ENCODE data around the gene SLC39A3.

The SLC39A3 gene

DNA sequence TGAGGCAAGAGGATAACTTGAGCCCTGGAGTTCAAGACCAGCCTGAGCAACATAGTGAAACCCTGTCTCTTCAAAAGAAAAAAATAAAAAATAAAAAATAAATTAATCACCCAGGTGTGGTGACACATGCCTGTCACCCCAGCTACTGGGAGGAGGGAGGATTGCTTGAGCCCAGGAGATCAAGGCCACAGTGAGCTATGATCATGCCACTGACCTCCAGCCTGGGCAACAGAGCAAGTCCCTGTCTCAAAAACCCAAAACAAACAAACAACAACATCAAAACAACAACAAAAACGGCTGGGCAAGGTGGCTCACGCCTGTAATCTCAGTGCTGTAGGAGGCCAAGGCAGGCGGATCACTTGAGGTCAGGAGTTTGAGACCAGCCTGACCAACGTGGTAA is 4.3 kb upstream of the SLC39A3 start:
- DNase-seq: no peak

DNA sequence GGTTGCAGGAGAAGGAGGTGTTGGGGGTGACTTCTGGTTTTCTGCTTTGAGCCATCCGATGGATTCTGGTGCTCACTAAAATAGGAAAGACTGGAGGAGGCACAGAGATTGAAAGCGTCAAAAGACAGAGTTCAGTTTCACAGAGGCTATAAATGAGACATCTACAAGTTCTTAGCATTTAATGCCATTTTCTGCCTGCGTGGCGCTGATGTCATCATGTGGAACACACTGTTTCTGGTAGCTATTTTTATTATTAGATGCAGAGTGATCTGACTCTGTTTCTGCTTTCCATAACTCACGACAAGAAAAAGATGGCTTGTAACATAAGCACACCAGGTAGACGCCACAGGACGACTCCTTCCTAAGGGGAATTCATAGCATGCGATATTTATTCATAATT is 3.3 kb upstream of the SLC39A3 start:
- DNase-seq: no peak

DNA sequence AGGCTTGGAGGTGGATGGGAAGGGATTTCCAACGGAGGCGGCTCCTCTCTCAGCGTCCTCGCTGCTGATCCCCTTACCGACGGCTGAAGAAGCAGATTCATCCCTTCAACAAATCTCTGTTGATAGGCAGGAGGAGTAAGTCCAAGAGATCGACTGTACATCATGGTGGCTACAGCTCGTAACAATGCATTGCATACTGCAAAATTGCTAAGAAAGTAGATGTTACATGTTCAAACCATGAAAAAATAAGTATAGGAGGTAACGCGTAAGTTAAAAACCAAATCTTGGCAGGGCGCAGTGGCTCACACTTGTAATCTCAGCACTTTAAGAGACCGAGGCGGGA is 468 bp upstream of the SLC39A3 start:
- DNase-seq: no peak

DNA sequence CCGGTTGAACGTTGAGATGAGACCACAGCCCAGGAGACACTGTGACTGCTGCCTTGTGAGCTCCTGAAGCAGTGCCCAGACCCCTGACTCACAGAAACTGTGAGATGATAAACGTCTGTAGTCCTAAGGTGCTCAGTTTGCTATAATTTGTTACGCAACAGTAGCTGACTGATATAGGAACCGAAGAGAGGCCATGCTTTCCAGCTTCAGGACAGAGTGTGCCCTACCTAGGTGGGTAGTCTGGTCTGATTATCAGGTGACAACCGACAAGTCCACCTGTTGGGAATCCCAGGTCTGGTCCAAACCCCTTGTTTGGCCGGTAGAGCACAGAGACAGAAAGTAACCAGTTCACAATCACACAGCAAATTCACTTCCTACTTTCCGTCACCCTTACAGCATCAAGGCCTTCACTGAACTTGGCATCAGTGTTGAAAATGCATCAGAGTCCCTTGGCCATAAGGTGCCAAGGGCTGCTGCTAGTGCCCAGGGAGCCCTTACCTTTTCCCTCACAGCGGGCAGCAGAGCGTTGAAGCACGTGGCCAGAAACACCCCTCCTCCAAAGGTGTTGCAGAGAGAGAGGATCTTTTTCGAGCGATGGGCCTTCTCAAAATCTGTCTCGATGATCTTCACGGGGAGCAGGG is 3.1 kb downstream of the SLC39A3 start:
- DNase-seq: no peak

DNA sequence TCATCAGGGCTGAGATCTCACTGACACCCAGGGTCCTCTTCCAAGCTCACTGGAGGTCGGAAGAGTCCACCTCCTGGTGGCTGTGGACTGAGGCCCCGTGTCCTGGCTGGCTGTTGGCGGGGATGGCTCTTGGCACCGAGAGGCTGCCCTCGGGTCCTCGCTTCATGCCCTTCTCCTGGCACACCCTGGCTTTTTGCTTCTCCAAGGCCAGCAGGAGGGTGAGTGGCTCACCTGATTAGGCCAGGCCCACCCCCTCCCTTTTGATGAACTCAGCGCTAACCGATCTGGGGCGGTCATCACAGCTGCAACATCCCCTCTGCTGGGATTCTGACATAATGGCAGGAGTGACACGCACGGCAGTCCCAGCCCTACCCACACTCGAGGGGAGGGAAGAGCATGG is 4.4 kb downstream of the SLC39A3 start:
- no peak for DNase-seq

DNA sequence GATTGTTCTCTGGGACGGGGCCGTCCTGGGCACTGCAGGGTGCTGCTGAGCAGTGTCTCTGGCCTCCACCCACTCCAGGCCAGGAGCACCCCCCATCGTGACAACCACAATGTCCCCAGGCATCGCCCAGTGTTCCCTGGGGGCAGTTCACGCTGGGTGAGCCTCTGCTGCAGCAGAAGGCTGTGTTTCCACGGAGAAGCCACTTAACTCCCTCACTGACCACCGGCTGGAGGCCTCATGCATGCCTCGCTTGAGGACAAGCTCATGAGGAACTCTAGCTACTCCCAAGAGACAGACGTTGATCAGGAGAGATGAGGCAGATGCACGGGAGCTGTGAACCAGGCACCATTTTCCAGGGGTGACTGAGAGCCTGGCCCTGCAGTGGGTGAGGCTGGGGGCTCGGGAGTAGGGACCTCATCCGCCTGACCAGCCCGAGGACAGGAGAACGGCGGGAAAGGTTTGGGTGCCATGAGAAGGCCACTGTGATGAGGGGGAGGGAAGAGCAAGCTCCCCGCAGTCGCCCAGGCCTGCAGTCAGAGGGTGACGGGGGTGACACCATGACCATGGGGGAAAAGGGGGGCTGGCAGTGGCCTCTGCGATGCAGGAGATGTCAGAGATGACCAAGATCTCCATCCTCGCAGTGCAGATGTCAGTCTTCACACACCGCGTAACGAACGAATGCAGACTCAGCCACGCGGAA is 5.1 kb downstream of the SLC39A3 start:
- no peak for DNase-seq

DNA sequence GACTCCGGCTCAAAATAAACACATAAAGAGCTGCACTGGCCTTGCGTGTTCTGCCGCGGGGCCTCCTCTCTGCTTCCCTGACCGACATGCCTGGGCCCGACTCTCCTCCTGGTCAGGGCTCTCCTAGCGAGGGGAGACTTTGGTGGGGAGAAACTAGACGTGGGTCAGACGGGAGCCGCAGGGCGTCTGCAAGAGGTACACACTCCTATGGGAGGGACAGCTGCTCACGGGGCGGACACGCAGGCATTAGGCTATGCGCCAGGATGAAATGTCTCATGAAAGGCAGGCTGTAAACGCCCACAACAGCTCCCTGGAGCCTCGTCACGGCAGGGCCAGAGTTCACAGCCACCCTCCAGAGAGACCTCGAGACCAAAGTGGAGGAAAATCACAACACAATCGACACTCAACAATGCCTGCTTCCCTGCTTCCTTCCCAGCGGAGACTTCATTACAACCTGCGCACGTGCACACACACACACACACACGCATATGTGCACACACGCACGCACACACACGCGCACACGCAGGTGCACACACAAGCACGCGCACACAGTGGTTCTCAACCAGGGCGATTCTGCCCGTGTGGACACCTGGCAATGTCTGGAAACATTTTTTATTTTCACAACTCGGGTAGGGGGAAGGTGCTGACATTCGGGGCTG is 5.8 kb downstream of the SLC39A3 start:
- DNase-seq: no peak

DNA sequence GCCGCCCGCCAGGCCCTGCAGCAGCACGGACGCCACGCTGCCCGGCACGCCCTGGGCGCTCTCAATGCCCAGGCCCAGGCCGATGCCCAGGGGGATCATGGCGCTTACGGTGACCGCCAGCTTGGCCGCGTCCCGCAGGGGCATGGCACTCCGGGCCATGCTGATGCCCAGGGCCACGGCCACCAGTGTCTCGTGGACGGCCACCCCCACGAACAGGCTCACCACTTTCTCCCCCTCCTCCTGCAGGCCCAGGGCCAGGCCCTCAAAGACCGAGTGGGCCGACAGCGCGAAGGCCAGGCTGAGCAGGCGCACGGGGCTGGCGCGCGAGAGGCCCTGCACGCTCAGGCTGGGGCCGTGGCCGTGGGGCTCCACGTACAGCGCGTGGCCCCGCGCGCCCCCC is 6.9 kb downstream of the SLC39A3 start:
- no peak for DNase-seq

DNA sequence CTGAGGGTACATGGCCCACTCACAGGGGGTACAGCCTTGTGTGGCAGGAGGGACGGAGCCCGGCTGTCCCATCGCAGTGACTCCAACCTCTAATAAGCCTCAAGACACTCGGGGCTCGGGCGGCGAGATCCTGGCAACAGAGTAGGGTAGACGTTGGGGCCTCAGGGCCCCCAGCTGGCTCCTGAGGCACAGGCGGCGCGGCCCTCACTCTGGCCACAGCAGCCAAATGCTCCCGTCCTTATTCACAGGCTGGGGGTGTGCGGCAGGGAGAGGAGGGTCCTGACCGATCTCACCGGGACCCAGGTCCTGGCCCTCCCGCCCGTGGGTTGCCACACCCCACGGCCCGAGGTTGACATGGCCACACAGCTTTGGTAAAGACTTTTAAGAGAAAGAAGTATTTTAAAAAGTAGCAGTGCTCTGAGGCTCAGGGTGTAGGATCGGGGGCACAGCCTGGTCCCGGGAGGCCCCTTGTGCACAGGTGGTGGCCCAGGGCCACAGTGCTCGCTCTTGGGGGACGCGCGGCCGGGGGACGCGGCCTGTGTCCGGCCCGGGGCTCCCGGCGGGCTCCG is 7.6 kb downstream of the SLC39A3 start:
- DNase-seq: no peak

DNA sequence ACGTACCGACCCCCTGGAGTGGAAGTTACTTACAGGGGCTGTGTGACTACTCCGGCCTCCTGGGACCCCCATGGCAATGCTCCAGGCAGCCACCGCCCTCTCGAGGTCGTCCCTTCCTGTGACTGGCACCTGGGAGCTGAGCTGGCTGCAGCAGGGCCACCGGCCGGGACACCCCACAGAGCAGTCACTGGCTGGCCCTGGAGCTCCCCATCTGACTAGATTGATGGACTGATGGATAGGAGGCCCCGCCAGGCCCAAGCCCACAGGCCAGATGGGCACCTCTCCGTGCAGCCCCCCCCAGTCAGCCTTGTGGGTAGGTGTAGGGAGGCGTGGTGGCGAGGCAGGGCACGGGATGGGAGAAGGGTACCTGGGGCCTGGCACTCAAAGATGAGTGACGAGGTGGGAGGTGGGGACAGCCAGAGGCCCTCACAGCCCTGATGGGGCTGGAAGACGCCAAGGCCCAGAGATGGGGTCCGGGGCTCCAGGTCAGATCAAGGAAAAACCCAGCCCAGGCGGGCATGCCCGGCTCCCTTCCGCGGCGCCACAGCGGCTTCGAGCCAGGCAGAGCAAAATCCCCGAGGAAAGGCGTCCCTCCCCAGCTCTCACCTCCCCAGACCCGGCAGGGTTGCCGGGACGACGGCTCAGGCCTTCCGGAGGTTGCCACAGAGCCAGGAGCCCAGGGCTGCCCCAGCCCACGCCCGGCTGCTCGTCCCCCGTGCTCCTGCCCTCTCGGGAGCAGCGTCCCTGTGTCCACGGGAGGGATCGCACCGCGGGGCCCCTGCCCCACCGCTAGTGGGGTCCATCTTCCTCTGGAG is 8.4 kb downstream of the SLC39A3 start:
- no peak for DNase-seq

DNA sequence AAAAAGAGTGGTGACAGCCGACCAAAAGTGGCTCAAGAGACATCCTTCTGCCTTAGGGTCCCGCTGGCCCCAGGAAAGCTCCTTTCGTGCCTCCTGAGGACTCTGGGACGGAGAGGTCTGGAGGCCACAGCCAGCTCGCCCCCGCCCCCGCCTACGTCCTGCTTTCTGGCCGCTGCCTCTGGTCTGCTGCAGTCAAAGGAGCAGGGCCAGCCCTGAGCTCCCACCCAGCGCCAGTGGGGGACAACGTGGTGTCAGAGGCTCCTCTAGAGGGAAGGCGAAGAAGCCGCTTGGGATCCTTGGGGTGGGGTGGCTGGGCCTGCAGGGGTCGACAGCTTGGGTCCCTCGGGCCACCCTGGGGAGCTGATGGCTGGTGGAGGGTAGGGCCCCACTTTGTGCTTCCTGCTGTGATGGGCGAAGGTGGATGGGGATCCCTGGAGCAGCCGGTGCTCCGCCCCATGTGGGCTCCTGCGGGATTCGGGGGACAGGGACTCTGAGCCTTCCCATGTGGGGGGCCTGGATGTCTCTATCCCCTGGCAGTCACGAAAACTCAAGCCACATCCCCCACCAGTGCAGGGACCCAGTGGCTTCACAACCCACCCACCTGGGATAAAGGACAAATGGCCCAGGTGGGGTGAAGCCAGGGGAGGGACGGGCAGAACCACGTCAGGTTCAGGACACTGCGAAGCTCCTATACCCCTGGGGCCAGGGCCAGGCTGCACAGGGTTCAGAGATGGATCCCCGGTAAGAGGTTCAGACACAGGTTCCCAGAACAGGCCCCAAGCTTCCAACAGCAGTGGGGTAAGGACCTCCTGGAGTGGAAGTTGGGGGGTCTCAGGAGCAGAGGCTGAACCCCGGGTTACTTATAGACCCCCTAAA is 9.6 kb downstream of the SLC39A3 start:
- DNase-seq: no peak

DNA sequence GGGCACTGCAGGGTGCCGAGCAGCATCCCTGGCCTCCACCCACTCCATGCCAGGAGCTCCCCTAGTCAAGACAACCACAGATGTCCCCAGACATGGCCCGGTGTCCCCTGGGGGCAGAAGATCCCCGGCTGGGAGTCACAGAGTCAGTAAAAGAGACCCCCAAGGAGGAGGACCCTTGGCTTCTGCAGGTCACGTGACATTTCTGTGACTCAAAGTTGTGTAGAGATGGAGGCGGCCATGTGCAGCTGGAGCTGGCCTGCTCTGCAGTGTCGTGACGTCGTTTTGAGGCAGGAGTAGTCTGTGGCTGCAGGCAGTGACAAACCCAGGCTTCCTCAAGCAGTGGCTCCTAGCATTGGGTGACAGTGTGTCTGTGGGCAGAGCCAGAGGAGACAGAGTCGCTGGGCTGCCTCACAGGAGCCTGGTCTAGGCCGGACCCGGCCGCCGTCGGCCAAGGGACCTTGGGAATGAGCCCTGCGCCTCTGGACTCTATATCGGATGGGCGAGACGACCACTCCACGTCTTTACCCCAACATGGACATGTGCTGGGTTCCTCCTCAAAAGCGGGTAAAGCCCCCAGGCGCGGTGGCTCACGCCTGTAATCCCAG is 10.9 kb downstream of the SLC39A3 start:
- DNase-seq: no peak

DNA sequence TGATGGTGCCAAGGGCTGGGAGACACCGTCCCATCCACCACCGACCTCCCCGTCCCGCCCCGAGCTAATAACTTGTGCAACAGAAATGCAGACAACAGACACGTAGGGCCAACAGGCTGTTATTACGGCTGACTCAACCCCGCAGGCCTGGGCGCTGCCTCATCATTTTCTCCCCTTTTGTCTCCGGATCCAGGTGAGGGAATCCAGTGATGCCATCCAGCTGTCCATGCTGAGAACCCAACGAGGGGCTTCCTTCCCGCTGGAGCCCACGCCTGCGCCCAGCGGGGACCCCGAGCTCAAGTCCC is 12.2 kb downstream of the SLC39A3 start:
- no peak for DNase-seq

DNA sequence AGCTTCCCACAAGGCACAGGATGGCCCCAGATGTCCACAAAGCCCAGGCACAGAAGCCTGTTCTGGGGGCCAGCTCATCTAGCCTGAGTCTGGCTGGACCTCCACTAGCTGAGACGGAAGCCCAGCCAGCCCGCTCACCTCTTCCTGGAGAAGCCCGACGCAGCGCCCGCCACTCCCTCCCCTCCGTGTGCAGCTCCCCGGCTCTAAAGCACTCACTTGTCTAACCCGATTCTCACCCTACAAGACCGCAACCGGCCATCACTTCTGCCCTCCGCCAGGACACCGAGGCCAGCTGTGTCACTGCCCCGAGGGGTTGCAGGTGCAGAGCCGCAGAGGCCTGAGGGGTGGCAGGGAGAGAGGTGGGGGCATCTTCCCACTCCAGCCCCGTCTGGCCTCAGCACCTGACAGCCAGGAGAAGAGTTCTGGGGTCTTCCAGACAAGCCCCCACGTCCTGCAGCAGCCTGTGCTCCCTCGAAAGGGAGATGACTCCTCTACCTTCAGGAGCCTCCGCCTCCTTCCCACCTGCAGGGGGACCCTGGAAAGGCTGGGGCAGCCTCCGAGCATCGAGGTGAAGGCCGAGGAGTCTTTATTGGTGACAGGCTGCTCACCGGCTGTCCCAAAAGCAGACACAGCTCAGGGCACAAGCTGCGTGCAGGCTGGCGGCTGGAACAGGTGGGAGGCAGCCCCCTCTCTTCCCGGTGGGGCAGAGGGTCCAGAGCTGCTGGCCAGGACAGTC is 12.7 kb downstream of the SLC39A3 start:
- no peak for DNase-seq

DNA sequence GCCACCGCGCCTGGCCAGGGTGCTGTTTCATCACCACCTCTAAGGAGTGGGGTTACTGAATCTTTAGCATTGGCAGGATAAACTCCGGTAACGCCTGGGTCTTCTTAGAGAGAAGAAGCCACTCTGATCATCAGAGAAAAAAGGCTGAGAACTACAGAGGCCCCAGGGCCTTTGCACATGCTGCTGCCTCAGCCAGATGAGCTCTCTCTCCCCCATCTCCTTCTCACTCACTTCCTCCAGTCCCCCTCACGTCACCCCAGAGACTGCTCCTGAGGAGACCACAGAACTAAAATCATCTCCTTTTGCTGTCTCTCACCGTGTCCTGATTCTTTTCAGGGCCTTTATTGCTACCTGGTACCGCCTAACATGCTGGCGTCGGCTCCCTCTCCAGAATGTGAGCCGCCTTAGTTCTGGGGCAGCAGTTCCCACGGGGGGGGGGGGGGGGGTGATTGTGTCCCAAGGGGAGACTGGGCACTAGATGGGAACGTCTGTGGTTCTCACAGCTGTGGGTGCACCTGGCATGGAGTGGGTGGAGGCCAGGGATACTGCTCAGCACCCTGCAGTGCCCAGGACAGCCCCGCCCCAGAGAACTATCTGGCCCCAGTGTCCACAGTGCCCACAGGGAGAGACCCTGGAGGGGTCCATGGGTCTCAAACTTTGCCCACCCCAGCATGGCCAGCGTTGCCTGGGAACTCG is 13.5 kb downstream of the SLC39A3 start:
- DNase-seq: no peak

DNA sequence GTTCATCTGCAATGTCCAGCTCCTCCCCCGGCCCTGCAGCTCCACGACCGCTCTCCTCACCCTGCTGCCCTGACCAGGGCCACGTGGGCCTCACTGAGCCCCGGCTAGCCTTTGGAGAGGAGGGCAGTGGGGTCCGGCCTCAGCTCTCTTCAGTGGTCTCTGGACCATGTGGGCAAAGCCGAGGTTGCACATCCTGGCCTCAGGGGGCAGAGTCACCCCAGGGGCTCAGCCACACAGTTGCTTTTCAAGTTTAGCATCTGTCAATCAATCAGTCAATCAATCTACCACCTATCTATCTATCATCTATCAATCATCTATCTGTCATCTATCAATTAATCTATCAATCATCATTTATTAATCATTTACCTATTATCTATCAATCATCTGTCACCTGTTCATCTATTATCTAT is 15.7 kb downstream of the SLC39A3 start:
- DNase-seq: no peak

DNA sequence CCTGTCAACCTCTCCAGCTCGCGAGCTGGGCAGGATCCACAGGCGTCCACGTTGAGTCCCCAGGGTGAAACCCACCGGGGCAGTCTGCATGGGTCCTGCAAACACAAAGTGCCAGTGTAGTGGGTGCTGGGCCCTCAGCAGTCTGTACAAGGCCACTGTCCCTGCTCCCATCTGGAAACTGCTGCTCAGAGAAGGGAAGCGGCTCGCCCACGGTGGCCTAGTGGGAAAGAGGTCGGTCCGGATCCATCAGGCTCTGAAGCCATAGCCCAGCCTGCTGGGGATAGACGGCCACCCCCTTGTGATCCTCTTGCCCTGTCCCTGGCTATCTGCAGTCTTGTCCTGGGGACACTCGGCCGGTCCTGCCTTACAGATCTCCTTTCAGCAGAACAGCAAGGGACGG is 16.1 kb downstream of the SLC39A3 start:
- no peak for DNase-seq

DNA sequence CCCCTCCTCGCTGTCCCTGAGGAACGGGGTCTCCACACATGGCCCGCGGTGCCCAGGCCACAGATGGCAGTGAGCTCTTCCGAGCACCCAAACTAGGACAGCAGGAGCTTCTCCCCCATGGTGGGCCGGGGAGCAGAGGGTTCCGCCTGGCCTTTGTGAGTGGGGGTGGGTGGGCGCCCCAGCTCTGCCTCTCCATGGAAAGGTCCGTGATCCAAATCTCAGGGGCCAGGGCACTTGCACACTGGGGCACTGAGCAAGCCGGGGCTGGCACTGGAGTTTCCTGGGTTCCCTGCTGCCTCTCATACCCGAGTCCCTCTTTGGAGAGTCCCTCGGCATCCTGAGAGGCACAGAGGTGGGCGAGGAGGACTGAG is 16.5 kb downstream of the SLC39A3 start:
- DNase-seq: no peak

DNA sequence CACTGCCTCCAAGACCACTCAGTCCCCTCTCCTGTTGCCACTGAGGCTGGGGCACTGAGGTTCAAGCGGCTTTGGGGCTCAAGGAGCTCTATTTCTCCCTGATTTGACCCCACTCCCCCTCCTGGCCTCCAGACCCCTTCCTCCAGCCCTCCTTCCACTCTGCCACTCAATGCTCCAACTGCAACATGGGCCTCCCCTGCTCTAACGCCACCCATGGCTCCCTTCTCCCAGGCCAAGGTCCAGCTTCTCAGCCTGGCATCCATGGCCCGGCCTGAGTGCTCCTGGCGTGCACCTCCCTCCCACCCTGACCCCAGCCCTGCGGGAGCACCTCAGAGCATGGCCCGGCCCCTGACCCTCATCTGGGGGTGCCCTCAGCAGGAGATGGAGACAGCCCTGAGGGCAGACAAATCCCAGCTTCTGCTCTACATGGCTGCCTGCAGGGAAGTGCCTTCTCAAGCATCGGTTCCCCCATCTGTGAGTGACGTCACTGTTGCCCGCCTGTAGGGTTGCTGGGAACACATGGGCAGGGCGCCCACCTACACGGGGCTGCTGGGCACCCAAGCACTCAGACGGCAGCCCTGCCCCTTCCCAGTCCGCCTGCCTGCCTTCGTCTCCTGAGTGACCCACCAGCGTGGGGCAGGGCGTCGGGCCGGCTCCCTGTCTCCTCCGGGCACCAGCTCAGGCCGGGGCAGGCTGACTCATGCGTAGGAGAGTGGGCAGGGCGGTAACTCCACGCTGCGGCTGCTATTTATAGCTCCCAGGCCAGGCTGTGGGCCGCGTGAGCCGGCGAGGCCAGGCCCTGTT is 17.1 kb downstream of the SLC39A3 start:
- DNase-seq: peak; percentile 80

Measured in HCEC 1CT (cell line).